AG09309 (cell line): Measurements from ENCODE around the gene TEX26.
"Not testable (repeated sequence)": the region's sequence is repeated elsewhere in the genome, so short reads cannot be mapped to it uniquely, and the experiment has no call there.

Experiments used
- DNase-seq: peaks from one replicate; pipeline ENCODE4 v3.0.0-alpha.2; 2010; ENCODE audit warnings: low read depth
- H3K4me3 ChIP-seq: 2 replicates; pipeline ENCODE4 v1.5.1; 2011; ENCODE audit warnings: mild to moderate bottlenecking, low read depth, low read length, moderate library complexity; ENCODE audit not compliant: control insufficient read depth
- TF ChIP-seq, protein P1 (sequence below): IDR thresholded peaks from 2 replicates; pipeline ENCODE4 v1.5.1; 2011; ENCODE audit warnings: mild to moderate bottlenecking, low read depth, low read length, inconsistent platforms; ENCODE audit not compliant: insufficient read depth, control insufficient read depth; ENCODE audit errors: missing control alignments

The TEX26 gene

DNA sequence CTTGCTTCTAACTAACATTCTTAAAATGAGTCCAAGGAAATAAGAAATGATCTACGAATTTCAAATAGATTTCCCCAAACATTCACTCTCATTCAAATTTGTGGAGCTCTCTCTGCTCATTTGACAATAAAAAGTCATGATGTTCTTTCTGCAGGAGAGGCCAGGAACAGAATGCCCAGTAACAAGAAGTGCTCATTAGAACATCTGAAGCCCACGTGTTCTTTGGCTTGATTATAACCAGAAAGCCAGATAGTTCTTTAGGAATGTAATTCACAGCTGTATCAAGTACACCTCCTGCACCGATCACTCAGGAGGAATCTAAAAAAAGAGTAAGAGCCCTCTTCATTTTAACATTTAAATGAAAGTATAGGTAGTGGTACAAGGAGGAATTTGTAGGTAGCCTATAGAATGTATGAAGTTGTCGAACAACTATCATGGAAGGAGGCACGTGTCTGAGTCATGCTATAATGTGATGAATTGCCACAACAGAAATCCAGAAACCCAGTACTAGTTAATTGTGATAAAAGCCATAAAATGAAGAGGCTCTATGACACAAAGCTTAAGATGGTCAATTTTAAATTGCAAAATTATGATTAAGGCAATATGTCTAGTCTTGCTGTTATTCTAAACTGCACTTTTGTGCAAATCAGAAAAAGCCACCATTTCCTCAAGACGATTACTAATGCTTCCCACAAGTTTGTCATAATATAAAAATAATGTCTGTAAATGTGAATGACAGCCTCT, 13.6 kb upstream of the TEX26 start:
- TF ChIP-seq, protein P1, sequence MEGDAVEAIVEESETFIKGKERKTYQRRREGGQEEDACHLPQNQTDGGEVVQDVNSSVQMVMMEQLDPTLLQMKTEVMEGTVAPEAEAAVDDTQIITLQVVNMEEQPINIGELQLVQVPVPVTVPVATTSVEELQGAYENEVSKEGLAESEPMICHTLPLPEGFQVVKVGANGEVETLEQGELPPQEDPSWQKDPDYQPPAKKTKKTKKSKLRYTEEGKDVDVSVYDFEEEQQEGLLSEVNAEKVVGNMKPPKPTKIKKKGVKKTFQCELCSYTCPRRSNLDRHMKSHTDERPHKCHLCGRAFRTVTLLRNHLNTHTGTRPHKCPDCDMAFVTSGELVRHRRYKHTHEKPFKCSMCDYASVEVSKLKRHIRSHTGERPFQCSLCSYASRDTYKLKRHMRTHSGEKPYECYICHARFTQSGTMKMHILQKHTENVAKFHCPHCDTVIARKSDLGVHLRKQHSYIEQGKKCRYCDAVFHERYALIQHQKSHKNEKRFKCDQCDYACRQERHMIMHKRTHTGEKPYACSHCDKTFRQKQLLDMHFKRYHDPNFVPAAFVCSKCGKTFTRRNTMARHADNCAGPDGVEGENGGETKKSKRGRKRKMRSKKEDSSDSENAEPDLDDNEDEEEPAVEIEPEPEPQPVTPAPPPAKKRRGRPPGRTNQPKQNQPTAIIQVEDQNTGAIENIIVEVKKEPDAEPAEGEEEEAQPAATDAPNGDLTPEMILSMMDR, result no peak
- H3K4me3 ChIP-seq, result no peak overlapping the region
- no peak for DNase-seq

DNA sequence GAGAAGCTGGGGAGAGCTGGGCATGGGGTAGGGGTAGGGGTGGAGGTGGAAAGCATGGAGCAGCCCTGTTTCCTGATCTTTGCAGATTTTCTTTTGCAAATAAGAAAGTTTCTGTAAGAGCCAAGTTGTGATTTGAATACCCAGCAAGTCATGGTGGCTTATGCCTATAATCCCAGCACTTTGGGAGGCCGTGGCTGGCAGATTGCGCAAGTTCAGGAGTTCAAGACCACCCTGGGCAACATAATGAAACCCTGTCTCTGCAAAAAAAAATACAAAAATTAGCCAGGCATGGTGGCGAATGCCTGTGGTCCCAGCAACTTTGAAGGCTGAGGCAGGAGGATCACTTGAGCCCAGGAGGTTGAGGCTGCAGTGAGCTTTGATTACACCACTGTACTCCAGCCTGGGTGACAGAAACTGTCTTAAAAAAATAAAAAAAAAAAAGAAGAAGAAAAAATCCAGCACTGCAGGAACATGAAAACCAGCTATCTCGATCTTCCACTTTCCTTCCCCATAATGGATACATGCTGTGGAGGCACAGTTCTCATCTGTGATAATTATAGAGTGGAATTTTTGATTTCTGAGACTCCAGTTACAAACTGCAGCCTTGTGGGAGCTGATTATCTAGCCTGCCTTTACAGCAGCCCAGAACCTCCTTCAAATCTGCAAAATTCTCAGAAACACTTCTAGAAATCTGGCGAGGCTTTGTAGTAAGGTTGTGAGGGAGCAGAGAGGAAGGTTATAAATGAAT, 12.1 kb upstream of the TEX26 start:
- no peak for DNase-seq
- TF ChIP-seq, protein P1, result no peak
- H3K4me3 ChIP-seq, result no peak overlapping the region

DNA sequence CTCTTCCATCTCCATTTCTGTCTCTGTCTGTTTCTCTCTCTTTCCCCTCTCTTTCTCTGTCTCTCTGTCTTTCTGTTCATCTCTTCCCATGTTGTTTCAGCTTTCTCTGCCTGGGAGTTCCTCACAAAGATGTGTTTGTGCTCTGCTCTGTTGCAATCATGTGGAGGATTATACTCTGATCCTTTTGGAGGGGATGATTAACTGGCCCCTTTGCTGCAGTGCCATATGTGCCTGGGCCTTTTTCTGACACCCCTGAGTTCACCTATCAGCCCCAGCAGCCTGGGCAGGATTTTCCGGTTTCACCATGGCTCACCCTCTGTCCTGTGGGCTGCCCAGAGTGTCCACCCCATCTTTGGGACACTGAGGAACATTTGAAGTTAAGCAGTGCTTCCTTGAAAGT, 9.0 kb upstream of the TEX26 start:
- no peak for DNase-seq
- TF ChIP-seq, protein P1, result no peak
- no peak overlapping the region for H3K4me3 ChIP-seq

DNA sequence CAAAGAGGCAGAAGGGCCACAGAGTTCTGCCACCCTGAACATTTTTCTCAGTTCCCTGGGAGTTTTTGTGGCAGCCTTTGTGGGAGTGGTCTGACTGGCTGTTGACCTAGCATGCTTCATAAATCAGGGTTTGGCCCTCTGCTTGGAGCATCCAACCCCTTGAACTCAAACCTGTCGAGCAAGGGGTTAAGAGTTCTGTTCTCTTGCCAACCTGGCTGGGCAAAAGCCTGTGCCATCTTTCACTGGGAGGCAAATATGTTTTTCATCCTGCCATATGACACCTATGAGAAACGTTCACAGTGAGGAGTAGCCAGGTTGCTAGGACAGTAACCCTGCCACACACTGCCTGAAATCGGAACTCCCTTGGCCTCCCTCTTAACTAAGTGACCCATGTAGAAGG, 7.7 kb upstream of the TEX26 start:
- TF ChIP-seq, protein P1, result no peak

DNA sequence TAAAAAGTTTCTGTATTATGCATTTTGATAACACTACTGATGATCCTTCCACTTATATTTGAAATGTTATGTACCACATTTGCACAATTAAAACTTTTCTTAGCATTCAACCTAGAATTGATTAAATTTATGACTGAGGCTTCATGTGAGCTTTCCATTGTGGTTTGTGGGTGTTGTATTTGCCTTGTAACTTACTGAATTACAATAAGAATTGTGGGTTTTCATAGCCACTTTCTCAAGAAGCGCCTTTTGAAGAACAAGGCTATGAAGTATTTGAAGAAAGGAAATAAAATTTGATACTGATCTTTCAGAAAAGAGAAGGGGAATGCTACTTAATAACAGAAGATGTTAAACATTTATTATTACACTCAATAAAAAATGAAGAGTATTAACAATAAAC, 7.0 kb upstream of the TEX26 start:
- DNase-seq, result no peak
- no peak overlapping the region for H3K4me3 ChIP-seq
- TF ChIP-seq, protein P1, result no peak

More for the DNA sequence above, 7.7 kb upstream of the TEX26 start:
- DNase-seq, result no peak
- no peak overlapping the region for H3K4me3 ChIP-seq

DNA sequence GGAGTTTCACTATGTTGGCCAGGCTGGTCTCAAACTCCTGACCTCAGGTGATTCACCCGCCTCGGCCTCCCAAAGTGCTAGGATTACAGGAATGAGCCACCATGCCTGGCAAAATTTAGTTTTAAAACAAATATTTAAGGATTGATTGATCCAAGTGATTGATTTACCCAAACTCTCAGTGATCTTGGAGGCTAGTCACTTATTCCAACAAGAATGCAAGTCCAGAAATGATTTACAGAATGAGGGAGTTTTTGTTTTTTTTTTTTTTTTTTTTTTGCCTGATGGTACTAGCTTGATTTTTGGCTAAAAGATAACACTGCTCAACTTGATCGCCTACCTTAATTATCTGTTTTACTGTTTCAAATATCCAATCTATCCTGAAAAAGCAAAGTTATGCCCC, 5.7 kb upstream of the TEX26 start:
- TF ChIP-seq, protein P1, result no peak
- DNase-seq, result no peak
- no peak overlapping the region for H3K4me3 ChIP-seq

DNA sequence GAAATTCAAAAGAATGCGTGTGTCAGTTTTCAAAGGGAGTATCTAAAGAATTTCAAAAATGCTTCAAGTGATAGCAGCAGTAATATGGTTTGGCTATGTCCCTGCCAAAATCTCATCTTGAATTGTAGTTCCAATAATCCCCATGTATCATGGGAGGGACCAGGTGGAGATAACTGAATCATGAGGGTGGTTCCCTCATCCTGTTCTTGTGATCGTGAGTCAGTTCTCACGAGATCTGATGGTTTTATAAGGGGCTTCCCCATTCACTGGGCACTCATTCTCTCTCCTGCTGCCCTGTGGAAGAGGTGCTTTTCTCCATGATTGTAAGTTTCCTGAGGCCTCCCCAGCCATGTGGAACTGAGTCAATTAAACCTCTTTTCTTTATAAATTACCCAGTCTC, 5.3 kb upstream of the TEX26 start:
- DNase-seq, result not testable (repeated sequence)

More for the DNA sequence above, 5.3 kb upstream of the TEX26 start:
- not testable (repeated sequence) for H3K4me3 ChIP-seq
